Colonic mucosa (tissue), 4 donors: ENCODE data around the gene GIMAP7. TPM values are rescaled to one million over a fixed set of nuclear protein-coding genes. Genes with fewer than 3 reads are reported as not detected.

ENCODE experiments used
- DNase-seq: peaks from one replicate; pipeline ENCODE4 v3.0.0-alpha.2; 2020
- H3K27ac ChIP-seq: fragments of 200-600 bp; one replicate; pipeline ENCODE4 v1.8.0; 2021
- H3K27me3 ChIP-seq: fragments of 200-600 bp; one replicate; pipeline ENCODE4 v1.8.0; 2021
- H3K36me3 ChIP-seq: fragments of 200-600 bp; one replicate; pipeline ENCODE4 v1.8.0; 2021
- H3K4me1 ChIP-seq: fragments of 200-600 bp; one replicate; pipeline ENCODE4 v1.8.0; 2021; ENCODE audit warnings: mild to moderate bottlenecking
- H3K4me3 ChIP-seq: fragments of 200-600 bp; one replicate; pipeline ENCODE4 v1.8.0; 2021
- H3K9ac ChIP-seq, 2 donors: one replicate each; pipeline ENCODE4 v1.7.0; 2013; ENCODE audit warnings: control low read depth in 2 of 2, low read depth in 2 of 2, low read length in 2 of 2
- H3K9me3 ChIP-seq: fragments of 200-600 bp; one replicate; pipeline ENCODE4 v1.8.0; 2021
- CTCF ChIP-seq: fragments of 200-600 bp; IDR thresholded peaks from one replicate; pipeline ENCODE4 v1.8.0; 2022; ENCODE audit warnings: antibody characterized with exemption, mild to moderate bottlenecking
- intact Hi-C: fragments of 100-400 bp; cut with DNase I; formaldehyde crosslinking; loops from one replicate; pipeline ENCODE4 v1.14.1; 2022
- total RNA-seq, 2 donors: library from RNA; stranded (reverse); fragmentation: NEBNext Ultra II Directional in 1 of 2; extraction: Animal tissue kit (Norgen Biotek cat#: 25700) in 1 of 2; gene quantifications; one replicate each; pipeline ENCODE4 v1.2.1, GENCODE V29; 2021
- donor health status: healthy.
- donor health status: DM: no; HTN: no; CAD: no.
- donor health status: DM: no; HTN: no; CAD: no.

The GIMAP7 gene
- total RNA-seq, 2 donors from 2014 or later: 4.8 to 5.6 TPM

GRCh38 chr7:150560486-150560885, 45.8 kb downstream of the GIMAP7 start:
- Histone ChIP-seq H3K27me3 (no peaks in the 10 kb centered on the region), H3K36me3 (no peaks in the 10 kb centered on the region), H3K9ac (no peak overlapping the region), H3K9me3 (no peaks in the 10 kb centered on the region), H3K27ac (no peak overlapping the region), H3K4me3 (no peak overlapping the region), H3K4me1 (no peaks in the 10 kb centered on the region)
- intact Hi-C loops: no loop called here
- no peak for TF ChIP-seq CTCF
- DNase-seq: no peak

GRCh38 chr7:150562919-150563318, 48.2 kb downstream of the GIMAP7 start:
- intact Hi-C loops: no loop called here
- no peak for TF ChIP-seq CTCF
- Histone ChIP-seq H3K27ac (no peak overlapping the region), H3K9ac (no peak overlapping the region), H3K4me3 (no peak overlapping the region), H3K27me3 (no peaks in the 10 kb centered on the region), H3K9me3 (no peaks in the 10 kb centered on the region), H3K4me1 (no peaks in the 10 kb centered on the region), H3K36me3 (no peaks in the 10 kb centered on the region)
- no peak for DNase-seq

GRCh38 chr7:150564006-150564405, 49.3 kb downstream of the GIMAP7 start:
- Histone ChIP-seq H3K27ac (no peak overlapping the region), H3K36me3 (no peaks in the 10 kb centered on the region), H3K9ac (no peak overlapping the region), H3K4me1 (no peaks in the 10 kb centered on the region), H3K27me3 (no peaks in the 10 kb centered on the region), H3K9me3 (no peaks in the 10 kb centered on the region), H3K4me3 (no peak overlapping the region)
- TF ChIP-seq CTCF: no peak
- DNase-seq: no peak
- intact Hi-C loops: no loop called here

GRCh38 chr7:150564566-150564965, 49.9 kb downstream of the GIMAP7 start:
- H3K9ac ChIP-seq: no peak overlapping the region
- H3K27me3 ChIP-seq: no peaks in the 10 kb centered on the region
- H3K27ac ChIP-seq: no peak overlapping the region
- no peaks in the 10 kb centered on the region for H3K4me1 ChIP-seq
- no peak overlapping the region for H3K4me3 ChIP-seq
- no peaks in the 10 kb centered on the region for H3K9me3 ChIP-seq
- intact Hi-C loops: no loop called here
- no peak for TF ChIP-seq CTCF
- no peaks in the 10 kb centered on the region for H3K36me3 ChIP-seq
- DNase-seq: no peak

GRCh38 chr7:150565239-150565638, 50.6 kb downstream of the GIMAP7 start:
- H3K9ac ChIP-seq: no peak overlapping the region
- H3K27ac ChIP-seq: no peak overlapping the region
- no peak for DNase-seq
- no peaks in the 10 kb centered on the region for H3K4me1 ChIP-seq
- no peaks in the 10 kb centered on the region for H3K9me3 ChIP-seq
- H3K27me3 ChIP-seq: no peaks in the 10 kb centered on the region
- no peak for TF ChIP-seq CTCF
- no peaks in the 10 kb centered on the region for H3K36me3 ChIP-seq
- intact Hi-C loops: no loop called here
- H3K4me3 ChIP-seq: no peak overlapping the region

GRCh38 chr7:150566123-150566522, 51.5 kb downstream of the GIMAP7 start:
- H3K9ac ChIP-seq: no peak overlapping the region
- H3K4me1 ChIP-seq: no peaks in the 10 kb centered on the region
- H3K9me3 ChIP-seq: no peaks in the 10 kb centered on the region
- intact Hi-C loops: no loop called here
- DNase-seq: no peak
- H3K36me3 ChIP-seq: no peaks in the 10 kb centered on the region
- no peak overlapping the region for H3K4me3 ChIP-seq
- no peaks in the 10 kb centered on the region for H3K27me3 ChIP-seq
- H3K27ac ChIP-seq: no peak overlapping the region
- TF ChIP-seq CTCF: no peak
